ENCODE data around the gene KCNQ1OT1. TPM values are rescaled to one million over a fixed set of nuclear protein-coding genes. Genes with fewer than 3 reads are reported as not detected.

The KCNQ1OT1 gene
- total RNA-seq, 1 experiment from 2014 or later, result 2.4 TPM

- H3K27ac Mint-ChIP-seq, result no peak overlapping the region
- ChIA-PET CTCF (interaction anchor here (0.7 to 1.3 kb wide), 2 partner anchors 12 to 312 kb away, joined by 3 read pairs; no protein-coding TSS in a partner anchor), POLR2A (no interaction called here)
- no peaks in the 10 kb centered on the region for H3K36me3 Mint-ChIP-seq
- peak; percentile 7 for DNase-seq (ENCODE audit: low spot score)
- H3K4me1 Mint-ChIP-seq, result no peaks in the 10 kb centered on the region
- no peaks in the 10 kb centered on the region for H3K9me3 Mint-ChIP-seq
- peaks cover 62% of the 10 kb centered on the region for H3K27me3 Mint-ChIP-seq (ENCODE audit: low read depth)
- TF ChIP-seq, protein P1, sequence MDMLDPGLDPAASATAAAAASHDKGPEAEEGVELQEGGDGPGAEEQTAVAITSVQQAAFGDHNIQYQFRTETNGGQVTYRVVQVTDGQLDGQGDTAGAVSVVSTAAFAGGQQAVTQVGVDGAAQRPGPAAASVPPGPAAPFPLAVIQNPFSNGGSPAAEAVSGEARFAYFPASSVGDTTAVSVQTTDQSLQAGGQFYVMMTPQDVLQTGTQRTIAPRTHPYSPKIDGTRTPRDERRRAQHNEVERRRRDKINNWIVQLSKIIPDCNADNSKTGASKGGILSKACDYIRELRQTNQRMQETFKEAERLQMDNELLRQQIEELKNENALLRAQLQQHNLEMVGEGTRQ (CRISPR knock-in tag; IDR thresholded peaks at IDR 0.05), result no peak
- TF ChIP-seq ELF4 (CRISPR knock-in tag; IDR thresholded peaks at IDR 0.05; ENCODE audit: low read depth) (no peak), MYBL2 (CRISPR knock-in tag; IDR thresholded peaks at IDR 0.05) (no peak), E2F1 (CRISPR knock-in tag; IDR thresholded peaks at IDR 0.05) (no peak), JUN (CRISPR knock-in tag; IDR thresholded peaks at IDR 0.05) (no peak)
- TF ChIP-seq, protein P2, sequence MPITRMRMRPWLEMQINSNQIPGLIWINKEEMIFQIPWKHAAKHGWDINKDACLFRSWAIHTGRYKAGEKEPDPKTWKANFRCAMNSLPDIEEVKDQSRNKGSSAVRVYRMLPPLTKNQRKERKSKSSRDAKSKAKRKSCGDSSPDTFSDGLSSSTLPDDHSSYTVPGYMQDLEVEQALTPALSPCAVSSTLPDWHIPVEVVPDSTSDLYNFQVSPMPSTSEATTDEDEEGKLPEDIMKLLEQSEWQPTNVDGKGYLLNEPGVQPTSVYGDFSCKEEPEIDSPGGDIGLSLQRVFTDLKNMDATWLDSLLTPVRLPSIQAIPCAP (CRISPR knock-in tag; IDR thresholded peaks at IDR 0.05), result no peak
- TF ChIP-seq, protein P3, sequence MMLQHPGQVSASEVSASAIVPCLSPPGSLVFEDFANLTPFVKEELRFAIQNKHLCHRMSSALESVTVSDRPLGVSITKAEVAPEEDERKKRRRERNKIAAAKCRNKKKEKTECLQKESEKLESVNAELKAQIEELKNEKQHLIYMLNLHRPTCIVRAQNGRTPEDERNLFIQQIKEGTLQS (CRISPR knock-in tag; conservative IDR thresholded peaks at IDR 0.05), result no peak
- no peak for ATAC-seq
- no peak overlapping the region for H3K4me3 Mint-ChIP-seq
Measured at GRCh38 chr11:2578929-2579270, 120.9 kb downstream of the KCNQ1OT1 start.

DNA sequence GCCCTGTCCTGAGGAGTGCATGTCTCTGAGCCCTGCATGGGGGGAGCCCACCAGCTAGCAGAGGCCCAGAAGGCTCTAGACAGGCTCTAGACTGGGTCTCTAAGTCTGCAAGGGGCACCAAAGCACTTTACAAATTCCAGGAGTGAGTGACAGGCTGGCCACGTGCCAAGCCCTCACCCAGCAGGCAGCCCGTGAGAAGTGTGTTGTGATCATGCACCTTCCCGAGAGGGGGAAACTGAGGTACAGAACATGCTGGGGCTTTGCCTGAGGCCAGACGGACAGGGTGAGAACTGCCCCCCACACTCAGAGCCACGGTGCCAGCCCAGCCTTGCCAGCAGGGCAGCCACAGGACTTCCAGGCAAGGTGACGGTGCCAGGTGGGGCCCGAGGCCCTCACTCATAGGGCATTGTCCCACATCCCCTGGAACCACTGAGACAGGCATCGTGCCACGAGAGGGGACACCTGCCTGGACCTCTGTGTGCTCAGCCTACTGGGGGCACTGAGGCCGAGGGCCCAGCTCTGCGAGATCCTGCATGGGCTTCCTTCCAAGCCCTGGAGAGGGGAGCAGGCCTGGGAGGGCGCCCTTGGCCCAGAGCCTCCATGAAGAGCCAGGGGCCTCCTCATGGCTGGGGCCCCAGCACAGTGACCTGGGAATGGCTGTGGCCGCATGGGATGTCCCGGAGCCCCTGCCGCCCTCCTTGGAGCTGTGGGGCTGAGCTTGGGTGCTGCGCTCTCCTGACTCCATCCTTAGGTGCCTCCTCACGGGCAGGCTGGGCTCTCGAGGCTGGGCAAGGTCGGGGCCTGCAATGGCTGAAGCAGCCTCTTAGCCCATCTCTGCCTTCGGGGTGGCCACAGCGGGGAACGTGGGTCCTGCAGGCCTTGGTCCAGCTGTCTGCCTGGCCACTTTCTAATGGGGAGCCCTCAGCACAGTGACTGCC, 121.5 kb downstream of the KCNQ1OT1 start:
- H3K4me1 Mint-ChIP-seq, result no peaks in the 10 kb centered on the region
- peak; percentile 7 for DNase-seq (ENCODE audit: low spot score)
- no peak for ATAC-seq
- H3K4me3 Mint-ChIP-seq, result no peak overlapping the region
- CTCF ChIA-PET, result interaction anchor here (1.3 kb wide), 1 partner anchor 313 kb away, joined by 3 read pairs; no protein-coding TSS in a partner anchor
- no peak overlapping the region for H3K27ac Mint-ChIP-seq
- TF ChIP-seq, protein P4, sequence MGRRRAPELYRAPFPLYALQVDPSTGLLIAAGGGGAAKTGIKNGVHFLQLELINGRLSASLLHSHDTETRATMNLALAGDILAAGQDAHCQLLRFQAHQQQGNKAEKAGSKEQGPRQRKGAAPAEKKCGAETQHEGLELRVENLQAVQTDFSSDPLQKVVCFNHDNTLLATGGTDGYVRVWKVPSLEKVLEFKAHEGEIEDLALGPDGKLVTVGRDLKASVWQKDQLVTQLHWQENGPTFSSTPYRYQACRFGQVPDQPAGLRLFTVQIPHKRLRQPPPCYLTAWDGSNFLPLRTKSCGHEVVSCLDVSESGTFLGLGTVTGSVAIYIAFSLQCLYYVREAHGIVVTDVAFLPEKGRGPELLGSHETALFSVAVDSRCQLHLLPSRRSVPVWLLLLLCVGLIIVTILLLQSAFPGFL (CRISPR knock-in tag; IDR thresholded peaks at IDR 0.05; ENCODE audit: borderline replicate concordance), result no peak
- TF ChIP-seq FOXK1 (CRISPR knock-in tag; IDR thresholded peaks at IDR 0.05), result no peak
- TF ChIP-seq RORB (CRISPR knock-in tag; IDR thresholded peaks at IDR 0.05), result no peak
- TF ChIP-seq, protein P5, sequence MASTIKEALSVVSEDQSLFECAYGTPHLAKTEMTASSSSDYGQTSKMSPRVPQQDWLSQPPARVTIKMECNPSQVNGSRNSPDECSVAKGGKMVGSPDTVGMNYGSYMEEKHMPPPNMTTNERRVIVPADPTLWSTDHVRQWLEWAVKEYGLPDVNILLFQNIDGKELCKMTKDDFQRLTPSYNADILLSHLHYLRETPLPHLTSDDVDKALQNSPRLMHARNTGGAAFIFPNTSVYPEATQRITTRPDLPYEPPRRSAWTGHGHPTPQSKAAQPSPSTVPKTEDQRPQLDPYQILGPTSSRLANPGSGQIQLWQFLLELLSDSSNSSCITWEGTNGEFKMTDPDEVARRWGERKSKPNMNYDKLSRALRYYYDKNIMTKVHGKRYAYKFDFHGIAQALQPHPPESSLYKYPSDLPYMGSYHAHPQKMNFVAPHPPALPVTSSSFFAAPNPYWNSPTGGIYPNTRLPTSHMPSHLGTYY (CRISPR knock-in tag; IDR thresholded peaks at IDR 0.05), result no peak
- no peak for TF ChIP-seq E2F4 (CRISPR knock-in tag; IDR thresholded peaks at IDR 0.05; ENCODE audit: borderline replicate concordance, low read depth)
- TF ChIP-seq, protein P6, sequence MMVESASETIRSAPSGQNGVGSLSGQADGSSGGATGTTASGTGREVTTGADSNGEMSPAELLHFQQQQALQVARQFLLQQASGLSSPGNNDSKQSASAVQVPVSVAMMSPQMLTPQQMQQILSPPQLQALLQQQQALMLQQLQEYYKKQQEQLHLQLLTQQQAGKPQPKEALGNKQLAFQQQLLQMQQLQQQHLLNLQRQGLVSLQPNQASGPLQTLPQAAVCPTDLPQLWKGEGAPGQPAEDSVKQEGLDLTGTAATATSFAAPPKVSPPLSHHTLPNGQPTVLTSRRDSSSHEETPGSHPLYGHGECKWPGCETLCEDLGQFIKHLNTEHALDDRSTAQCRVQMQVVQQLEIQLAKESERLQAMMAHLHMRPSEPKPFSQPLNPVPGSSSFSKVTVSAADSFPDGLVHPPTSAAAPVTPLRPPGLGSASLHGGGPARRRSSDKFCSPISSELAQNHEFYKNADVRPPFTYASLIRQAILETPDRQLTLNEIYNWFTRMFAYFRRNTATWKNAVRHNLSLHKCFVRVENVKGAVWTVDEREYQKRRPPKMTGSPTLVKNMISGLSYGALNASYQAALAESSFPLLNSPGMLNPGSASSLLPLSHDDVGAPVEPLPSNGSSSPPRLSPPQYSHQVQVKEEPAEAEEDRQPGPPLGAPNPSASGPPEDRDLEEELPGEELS (CRISPR knock-in tag; IDR thresholded peaks at IDR 0.05), result no peak
- no peak for TF ChIP-seq TEAD4 (CRISPR knock-in tag; IDR thresholded peaks at IDR 0.05)
- no peak for TF ChIP-seq KAT7 (CRISPR knock-in tag; IDR thresholded peaks at IDR 0.05; ENCODE audit: borderline replicate concordance)
- TF ChIP-seq, protein P7, sequence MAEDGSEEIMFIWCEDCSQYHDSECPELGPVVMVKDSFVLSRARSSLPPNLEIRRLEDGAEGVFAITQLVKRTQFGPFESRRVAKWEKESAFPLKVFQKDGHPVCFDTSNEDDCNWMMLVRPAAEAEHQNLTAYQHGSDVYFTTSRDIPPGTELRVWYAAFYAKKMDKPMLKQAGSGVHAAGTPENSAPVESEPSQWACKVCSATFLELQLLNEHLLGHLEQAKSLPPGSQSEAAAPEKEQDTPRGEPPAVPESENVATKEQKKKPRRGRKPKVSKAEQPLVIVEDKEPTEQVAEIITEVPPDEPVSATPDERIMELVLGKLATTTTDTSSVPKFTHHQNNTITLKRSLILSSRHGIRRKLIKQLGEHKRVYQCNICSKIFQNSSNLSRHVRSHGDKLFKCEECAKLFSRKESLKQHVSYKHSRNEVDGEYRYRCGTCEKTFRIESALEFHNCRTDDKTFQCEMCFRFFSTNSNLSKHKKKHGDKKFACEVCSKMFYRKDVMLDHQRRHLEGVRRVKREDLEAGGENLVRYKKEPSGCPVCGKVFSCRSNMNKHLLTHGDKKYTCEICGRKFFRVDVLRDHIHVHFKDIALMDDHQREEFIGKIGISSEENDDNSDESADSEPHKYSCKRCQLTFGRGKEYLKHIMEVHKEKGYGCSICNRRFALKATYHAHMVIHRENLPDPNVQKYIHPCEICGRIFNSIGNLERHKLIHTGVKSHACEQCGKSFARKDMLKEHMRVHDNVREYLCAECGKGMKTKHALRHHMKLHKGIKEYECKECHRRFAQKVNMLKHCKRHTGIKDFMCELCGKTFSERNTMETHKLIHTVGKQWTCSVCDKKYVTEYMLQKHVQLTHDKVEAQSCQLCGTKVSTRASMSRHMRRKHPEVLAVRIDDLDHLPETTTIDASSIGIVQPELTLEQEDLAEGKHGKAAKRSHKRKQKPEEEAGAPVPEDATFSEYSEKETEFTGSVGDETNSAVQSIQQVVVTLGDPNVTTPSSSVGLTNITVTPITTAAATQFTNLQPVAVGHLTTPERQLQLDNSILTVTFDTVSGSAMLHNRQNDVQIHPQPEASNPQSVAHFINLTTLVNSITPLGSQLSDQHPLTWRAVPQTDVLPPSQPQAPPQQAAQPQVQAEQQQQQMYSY (CRISPR knock-in tag; IDR thresholded peaks at IDR 0.05), result no peak
- TF ChIP-seq E2F5 (CRISPR knock-in tag; IDR thresholded peaks at IDR 0.05), result no peak
- TF ChIP-seq PRRX2 (CRISPR knock-in tag; IDR thresholded peaks at IDR 0.05), result no peak
- TF ChIP-seq TCF7 (CRISPR knock-in tag; IDR thresholded peaks at IDR 0.05; ENCODE audit: low read depth), result no peak
- H3K36me3 Mint-ChIP-seq, result no peaks in the 10 kb centered on the region
- H3K9me3 Mint-ChIP-seq, result no peaks in the 10 kb centered on the region
- peaks cover 61% of the 10 kb centered on the region for H3K27me3 Mint-ChIP-seq (ENCODE audit: low read depth)
- POLR2A ChIA-PET, result no interaction called here
